ENCODE measurements around the gene CHRNA7.
"Not testable (repeated sequence)": the region's sequence is repeated elsewhere in the genome, so short reads cannot be mapped to it uniquely, and the experiment has no call there.

CHRNA7 gene

GRCh38 chr15:32130823-32131222, 100.5 kb downstream of the CHRNA7 start:
- Histone ChIP-seq H3K27me3 (no peaks in the 10 kb centered on the region), H3K9me3 (no peaks in the 10 kb centered on the region), H3K4me3 (no peak overlapping the region), H3K36me3 (no peaks in the 10 kb centered on the region), H3K4me1 (no peaks in the 10 kb centered on the region), H3K27ac (no peak overlapping the region)
- intact Hi-C loops (cut with DNase I; ENCODE audit: low total_unique reads): no loop called here
- no peak for DNase-seq
- TF ChIP-seq CTCF (IDR thresholded peaks at IDR 0.05): no peak

GRCh38 chr15:32131803-32132202, 101.5 kb downstream of the CHRNA7 start:
- DNase-seq: no peak
- Histone ChIP-seq H3K4me3 (no peak overlapping the region), H3K4me1 (no peaks in the 10 kb centered on the region), H3K27ac (no peak overlapping the region), H3K27me3 (no peaks in the 10 kb centered on the region), H3K9me3 (no peaks in the 10 kb centered on the region), H3K36me3 (no peaks in the 10 kb centered on the region)
- intact Hi-C loops (cut with DNase I; ENCODE audit: low total_unique reads): no loop called here
- TF ChIP-seq CTCF (IDR thresholded peaks at IDR 0.05): no peak

GRCh38 chr15:32132859-32133258, 102.5 kb downstream of the CHRNA7 start:
- Histone ChIP-seq H3K4me3 (no peak overlapping the region), H3K4me1 (no peaks in the 10 kb centered on the region), H3K27me3 (no peaks in the 10 kb centered on the region), H3K9me3 (no peaks in the 10 kb centered on the region), H3K27ac (no peak overlapping the region), H3K36me3 (no peaks in the 10 kb centered on the region)
- no peak for DNase-seq
- no peak for TF ChIP-seq CTCF (IDR thresholded peaks at IDR 0.05)
- intact Hi-C loops (cut with DNase I; ENCODE audit: low total_unique reads): no loop called here

DNA sequence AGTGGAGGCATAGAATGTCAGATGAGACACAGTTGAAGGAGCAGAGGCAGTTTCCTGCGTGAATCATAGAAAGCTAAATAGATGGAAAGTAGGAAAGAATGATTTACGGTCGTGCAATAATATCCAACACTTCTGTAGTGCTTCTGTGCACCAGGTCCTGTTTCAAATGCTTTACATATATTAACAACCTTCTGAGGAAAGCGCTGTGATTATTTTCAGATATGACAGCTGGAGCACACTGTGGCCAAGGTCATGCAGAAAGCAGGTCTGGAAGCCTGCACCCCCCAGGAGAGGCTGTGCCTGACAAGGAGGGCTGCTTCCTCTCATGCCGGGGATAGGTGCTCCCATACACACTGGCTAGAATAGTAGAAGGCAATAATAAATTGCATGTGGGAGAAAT, 104.5 kb downstream of the CHRNA7 start:
- H3K27me3 ChIP-seq: no peaks in the 10 kb centered on the region
- H3K27ac ChIP-seq: no peak overlapping the region
- H3K36me3 ChIP-seq: no peaks in the 10 kb centered on the region
- no peak for DNase-seq
- H3K4me3 ChIP-seq: no peak overlapping the region
- no peak for TF ChIP-seq CTCF (IDR thresholded peaks at IDR 0.05)
- intact Hi-C loops (cut with DNase I; ENCODE audit: low total_unique reads): no loop called here
- H3K4me1 ChIP-seq: no peaks in the 10 kb centered on the region
- peaks cover 0 to 3% (median 0%) of the 10 kb centered on the region in 3 donors for H3K9me3 ChIP-seq

- H3K4me3 ChIP-seq: no peak overlapping the region
- no peaks in the 10 kb centered on the region for H3K27me3 ChIP-seq
- H3K27ac ChIP-seq: no peak overlapping the region
- DNase-seq: no peak
- intact Hi-C loops (cut with DNase I; ENCODE audit: low total_unique reads): no loop called here
- peaks cover 0 to 3% (median 0%) of the 10 kb centered on the region in 3 donors for H3K9me3 ChIP-seq
- no peaks in the 10 kb centered on the region for H3K36me3 ChIP-seq
- H3K4me1 ChIP-seq: no peaks in the 10 kb centered on the region
- no peak for TF ChIP-seq CTCF (IDR thresholded peaks at IDR 0.05)
These were observed 105.0 kb downstream of the CHRNA7 start for GRCh38 chr15:32135335-32135734.

DNA sequence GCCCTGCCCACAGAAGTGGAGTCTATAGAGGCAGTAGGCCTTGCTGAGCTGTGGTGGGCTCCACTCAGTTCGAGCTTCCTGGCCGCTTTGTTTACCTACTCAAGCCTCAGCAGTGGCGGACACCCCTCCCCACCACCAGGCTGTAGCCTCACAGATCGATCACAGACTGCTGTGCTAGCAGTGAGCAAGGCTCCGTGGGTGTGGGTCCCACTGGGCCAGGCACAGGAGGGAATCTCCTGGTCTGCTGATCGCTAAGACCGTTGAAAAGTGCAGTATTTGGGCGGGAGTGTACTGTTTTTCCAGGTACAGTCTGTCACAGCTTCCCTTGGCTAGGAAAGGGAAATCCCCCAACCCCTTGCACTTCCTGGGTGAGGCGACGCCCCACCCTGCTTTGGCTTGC, 115.2 kb downstream of the CHRNA7 start:
- H3K27ac ChIP-seq; H3K9me3 ChIP-seq; H3K36me3 ChIP-seq; H3K4me3 ChIP-seq; H3K27me3 ChIP-seq; DNase-seq; intact Hi-C loops (cut with DNase I; ENCODE audit: low total_unique reads); H3K4me1 ChIP-seq: not testable (repeated sequence)

All from tibial artery (tissue), 4 donors.